Karpas-422 (cell line): ENCODE measurements around the gene ACOT8. TPM values are rescaled to one million over a fixed set of nuclear protein-coding genes. Genes with fewer than 3 reads are reported as not detected.

Experiments
- DNase-seq: peaks from one replicate; pipeline ENCODE4 v3.0.0-alpha.2; 2015
- H2AFZ ChIP-seq: fragments of 200-600 bp; sonication (generic); 2 replicates; pipeline ENCODE4 v1.6.1; 2014; ENCODE audit warnings: antibody characterized with exemption, low read length, mixed read lengths
- H3K27ac ChIP-seq: fragments of 200-600 bp; sonication (generic); 2 replicates; pipeline ENCODE4 v1.5.1; 2014; ENCODE audit warnings: mild to moderate bottlenecking, low read length, moderate library complexity
- H3K27me3 ChIP-seq: fragments of 200-600 bp; sonication (generic); 2 replicates; pipeline ENCODE4 v1.6.1; 2014; ENCODE audit warnings: low read length, mixed read lengths
- H3K36me3 ChIP-seq: fragments of 200-600 bp; sonication (generic); 2 replicates; pipeline ENCODE4 v1.6.1; 2014; ENCODE audit warnings: low read length, mixed read lengths; ENCODE audit not compliant: insufficient read depth
- H3K4me1 ChIP-seq: fragments of 200-600 bp; sonication (generic); 2 replicates; pipeline ENCODE4 v1.6.1; 2014; ENCODE audit warnings: mild to moderate bottlenecking, low read length, mixed read lengths
- H3K4me2 ChIP-seq: fragments of 200-600 bp; sonication (generic); 2 replicates; pipeline ENCODE4 v1.6.1; 2014; ENCODE audit warnings: low read length, low read depth, mild to moderate bottlenecking; ENCODE audit not compliant: poor library complexity, severe bottlenecking
- H3K4me3 ChIP-seq: fragments of 200-600 bp; sonication (generic); 2 replicates; pipeline ENCODE4 v1.5.1; 2014; ENCODE audit warnings: mild to moderate bottlenecking, antibody characterized with exemption, low read length, mixed read lengths
- H3K79me2 ChIP-seq: fragments of 200-600 bp; sonication (generic); 2 replicates; pipeline ENCODE4 v1.6.1; 2014; ENCODE audit warnings: mild to moderate bottlenecking, low read length, mixed read lengths
- H3K9ac ChIP-seq: fragments of 200-600 bp; sonication (generic); 2 replicates; pipeline ENCODE4 v1.6.0; 2014; ENCODE audit warnings: low read length
- H3K9me2 ChIP-seq: fragments of 200-600 bp; sonication (generic), shearing (Covaris generic); replicated peaks from 2 replicates; pipeline ENCODE4 v1.6.0; 2014; ENCODE audit warnings: mild to moderate bottlenecking, low read length, moderate library complexity; ENCODE audit not compliant: insufficient read depth
- H3K9me3 ChIP-seq: fragments of 300-700, 200-600 bp; sonication (generic); 2 replicates; pipeline ENCODE4 v1.6.1; 2014; ENCODE audit warnings: low read length, mixed read lengths
- H4K20me1 ChIP-seq: fragments of 200-600 bp; sonication (generic); 2 replicates; pipeline ENCODE4 v1.6.1; 2014; ENCODE audit warnings: mild to moderate bottlenecking, antibody characterized with exemption, low read length, low read depth; ENCODE audit not compliant: insufficient read depth
- total RNA-seq: library from RNA; depleted of rRNA; stranded (reverse); fragments of >200 nt; shearing (Covaris generic); gene quantifications from 2 replicates; pipeline ENCODE4 v1.2.3, GENCODE V29; 2014; ENCODE audit warnings: low replicate concordance

Gene ACOT8
- total RNA-seq, 1 experiment from 2014 or later = 93.7 TPM

DNA sequence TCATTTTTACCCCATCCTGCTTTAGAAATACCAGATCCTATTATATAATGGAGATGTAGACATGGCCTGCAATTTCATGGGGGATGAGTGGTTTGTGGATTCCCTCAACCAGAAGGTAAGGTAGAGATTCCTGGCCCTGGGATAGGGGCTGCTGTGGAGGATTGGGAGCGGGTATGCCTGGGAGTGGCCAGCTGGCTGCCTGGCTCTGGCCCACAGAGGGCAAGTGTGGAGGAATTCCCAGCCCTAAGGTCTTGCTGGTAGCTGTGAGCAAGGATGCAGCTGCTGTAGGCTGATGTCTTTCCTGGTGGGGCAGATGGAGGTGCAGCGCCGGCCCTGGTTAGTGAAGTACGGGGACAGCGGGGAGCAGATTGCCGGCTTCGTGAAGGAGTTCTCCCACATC, 40.5 kb upstream of the ACOT8 start:
- H3K27me3 ChIP-seq = no peaks in the 10 kb centered on the region
- H3K4me1 ChIP-seq = peaks cover 28% of the 10 kb centered on the region
- no peaks in the 10 kb centered on the region for H4K20me1 ChIP-seq
- H3K9me2 ChIP-seq = no peaks in the 10 kb centered on the region
- H3K4me2 ChIP-seq = no peak overlapping the region
- no peak overlapping the region for H3K9ac ChIP-seq
- no peak overlapping the region for H2AFZ ChIP-seq
- no peaks in the 10 kb centered on the region for H3K79me2 ChIP-seq
- H3K9me3 ChIP-seq = no peaks in the 10 kb centered on the region
- no peak for DNase-seq
- peaks cover 11% of the 10 kb centered on the region; the same call in 1 of the 2 replicates for H3K36me3 ChIP-seq
- no peak overlapping the region for H3K27ac ChIP-seq
- no peak overlapping the region for H3K4me3 ChIP-seq

DNA sequence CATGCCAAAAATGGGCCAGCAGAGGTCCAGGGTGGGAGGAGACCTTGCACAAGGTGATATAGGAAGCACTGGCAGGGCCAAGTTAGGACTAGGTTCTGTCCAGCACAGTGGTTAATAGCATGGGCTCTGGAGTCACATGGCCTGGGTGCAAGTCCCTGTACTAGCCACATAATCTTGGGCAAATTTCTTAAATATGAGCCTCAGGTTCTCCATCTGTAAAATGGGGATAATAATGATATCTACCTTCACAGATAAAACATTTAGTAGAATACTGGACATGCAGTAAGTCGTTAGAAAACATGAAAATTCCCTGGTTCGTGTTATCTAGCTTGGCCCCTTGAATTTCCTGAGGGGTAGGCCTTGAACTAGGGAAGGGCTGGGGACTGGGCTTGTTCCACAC, 40.1 kb upstream of the ACOT8 start:
- Histone ChIP-seq H2AFZ (no peak overlapping the region), H3K9ac (no peak overlapping the region), H3K4me3 (no peak overlapping the region), H3K4me2 (no peak overlapping the region), H3K27ac (no peak overlapping the region), H3K9me3 (no peaks in the 10 kb centered on the region), H3K36me3 (peaks cover 11% of the 10 kb centered on the region; the same call in 1 of the 2 replicates), H3K79me2 (no peaks in the 10 kb centered on the region), H3K27me3 (no peaks in the 10 kb centered on the region), H3K9me2 (no peaks in the 10 kb centered on the region), H4K20me1 (no peaks in the 10 kb centered on the region), H3K4me1 (peaks cover 28% of the 10 kb centered on the region)
- no peak for DNase-seq

DNA sequence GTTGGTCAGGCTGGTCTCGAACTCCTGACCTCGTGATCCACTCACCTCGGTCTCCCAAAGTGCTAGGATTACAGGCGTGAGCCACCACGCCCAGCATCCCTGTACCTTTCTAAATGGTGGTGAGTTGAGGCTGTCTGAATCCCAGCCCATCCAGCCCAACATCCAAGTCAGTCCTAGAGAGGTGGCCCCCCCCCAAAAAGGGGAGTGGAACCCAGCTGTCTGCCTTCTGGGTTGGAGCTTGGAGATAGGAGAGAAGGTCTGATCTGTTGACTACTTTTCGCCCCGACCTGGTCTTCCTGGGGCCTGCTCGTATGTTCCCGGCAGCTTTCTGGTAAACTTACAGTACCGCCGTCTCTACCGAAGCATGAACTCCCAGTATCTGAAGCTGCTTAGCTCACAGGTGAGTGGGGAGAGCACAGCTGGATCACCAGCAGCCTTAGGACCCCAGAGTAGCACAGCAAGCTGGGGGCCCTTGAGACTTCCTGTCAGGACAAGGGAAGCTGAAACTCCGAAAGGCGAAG, 39.5 kb upstream of the ACOT8 start:
- H3K9ac ChIP-seq = no peak overlapping the region
- no peak overlapping the region for H3K27ac ChIP-seq
- H3K36me3 ChIP-seq = peaks cover 11% of the 10 kb centered on the region; the same call in 1 of the 2 replicates
- no peaks in the 10 kb centered on the region for H3K9me3 ChIP-seq
- H3K4me1 ChIP-seq = peaks cover 28% of the 10 kb centered on the region
- no peak overlapping the region for H2AFZ ChIP-seq
- DNase-seq = no peak
- H3K27me3 ChIP-seq = no peaks in the 10 kb centered on the region
- H3K9me2 ChIP-seq = no peaks in the 10 kb centered on the region
- H3K79me2 ChIP-seq = peaks cover 5% of the 10 kb centered on the region
- H3K4me3 ChIP-seq = no peak overlapping the region
- H4K20me1 ChIP-seq = no peaks in the 10 kb centered on the region
- no peak overlapping the region for H3K4me2 ChIP-seq

DNA sequence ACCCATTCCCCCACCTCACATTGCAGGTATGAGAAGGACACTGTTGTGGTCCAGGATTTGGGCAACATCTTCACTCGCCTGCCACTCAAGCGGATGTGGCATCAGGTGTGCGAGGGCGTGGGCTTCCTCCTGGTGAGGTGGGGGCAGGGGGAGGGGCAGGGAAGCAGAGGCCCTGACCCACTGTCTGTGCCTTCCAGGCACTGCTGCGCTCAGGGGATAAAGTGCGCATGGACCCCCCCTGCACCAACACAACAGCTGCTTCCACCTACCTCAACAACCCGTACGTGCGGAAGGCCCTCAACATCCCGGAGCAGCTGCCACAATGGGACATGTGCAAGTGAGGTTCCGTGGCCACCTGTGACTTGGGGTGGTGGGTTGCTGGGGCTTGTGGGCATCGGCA, 37.6 kb upstream of the ACOT8 start:
- Histone ChIP-seq H3K9me2 (no peaks in the 10 kb centered on the region), H4K20me1 (no peaks in the 10 kb centered on the region), H3K9ac (no peak overlapping the region), H2AFZ (no peak overlapping the region), H3K4me3 (no peak overlapping the region), H3K9me3 (no peaks in the 10 kb centered on the region), H3K4me1 (peaks cover 27% of the 10 kb centered on the region), H3K36me3 (peaks cover 11% of the 10 kb centered on the region; the same call in 1 of the 2 replicates), H3K79me2 (peaks cover 17% of the 10 kb centered on the region), H3K27ac (no peak overlapping the region), H3K4me2 (no peak overlapping the region), H3K27me3 (no peaks in the 10 kb centered on the region)
- no peak for DNase-seq

DNA sequence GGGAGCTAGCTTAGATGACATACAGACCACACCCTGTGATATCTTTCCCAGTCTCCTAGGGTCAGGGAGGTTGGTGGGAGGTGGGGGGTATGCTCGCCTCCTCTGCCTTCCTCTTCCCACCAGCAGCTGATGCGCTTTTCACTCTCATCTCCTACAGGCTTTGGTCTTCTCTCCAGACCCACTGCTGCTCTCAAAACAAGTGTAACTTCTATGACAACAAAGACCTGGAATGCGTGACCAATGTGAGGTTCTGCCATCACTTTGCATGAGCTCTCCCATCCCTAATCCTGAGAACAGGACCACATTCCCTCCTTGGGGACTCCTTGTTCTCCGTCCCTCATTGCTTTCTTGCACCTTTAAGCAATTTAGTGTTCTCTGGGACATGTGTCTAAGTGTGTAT, 36.6 kb upstream of the ACOT8 start:
- Histone ChIP-seq H3K9me2 (no peaks in the 10 kb centered on the region), H3K9me3 (no peaks in the 10 kb centered on the region), H4K20me1 (no peaks in the 10 kb centered on the region), H3K9ac (no peak overlapping the region), H3K4me2 (no peak overlapping the region), H3K4me3 (no peak overlapping the region), H3K27me3 (no peaks in the 10 kb centered on the region), H3K36me3 (peaks cover 11% of the 10 kb centered on the region; the same call in 1 of the 2 replicates), H3K79me2 (peaks cover 17% of the 10 kb centered on the region), H2AFZ (no peak overlapping the region), H3K27ac (no peak overlapping the region), H3K4me1 (peaks cover 30% of the 10 kb centered on the region)
- no peak for DNase-seq

DNA sequence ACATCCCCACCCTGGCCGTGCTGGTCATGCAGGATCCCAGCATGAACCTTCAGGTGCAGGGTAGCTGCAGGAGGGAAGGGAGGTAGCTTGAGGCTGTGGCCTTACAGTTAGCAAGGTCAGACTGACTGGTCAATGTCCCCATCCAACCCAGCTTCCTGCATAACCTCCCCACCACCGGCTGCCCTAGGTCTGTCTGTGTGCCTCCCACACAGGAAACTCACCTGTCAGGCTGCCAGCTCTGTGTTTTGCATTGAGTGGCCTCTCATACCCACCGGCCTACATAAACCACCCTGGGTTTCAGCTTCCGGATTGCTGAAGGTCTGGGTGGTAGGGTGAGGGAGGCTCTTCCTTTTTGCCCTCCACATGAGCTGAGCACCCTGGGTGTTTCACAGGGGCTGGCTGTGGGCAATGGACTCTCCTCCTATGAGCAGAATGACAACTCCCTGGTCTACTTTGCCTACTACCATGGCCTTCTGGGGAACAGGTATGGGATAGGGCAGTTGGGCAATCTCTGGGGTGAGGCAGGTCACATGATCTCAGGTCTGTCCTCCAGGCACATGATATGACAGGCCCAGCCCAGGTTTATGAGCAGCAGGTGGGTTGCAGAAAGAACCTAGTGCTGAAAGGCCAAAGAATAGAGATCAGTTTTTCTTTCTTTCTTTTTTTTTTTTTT, 35.8 kb upstream of the ACOT8 start:
- no peaks in the 10 kb centered on the region for H3K9me2 ChIP-seq
- peaks cover 17% of the 10 kb centered on the region for H3K79me2 ChIP-seq
- no peaks in the 10 kb centered on the region for H3K27me3 ChIP-seq
- H3K4me1 ChIP-seq = peaks cover 34% of the 10 kb centered on the region
- H3K4me3 ChIP-seq = no peak overlapping the region
- H3K36me3 ChIP-seq = peaks cover 11% of the 10 kb centered on the region; the same call in 1 of the 2 replicates
- H3K4me2 ChIP-seq = peak overlapping the region; percentile 2
- no peaks in the 10 kb centered on the region for H3K9me3 ChIP-seq
- no peak for DNase-seq
- H3K27ac ChIP-seq = no peak overlapping the region
- no peaks in the 10 kb centered on the region for H4K20me1 ChIP-seq
- H2AFZ ChIP-seq = no peak overlapping the region
- H3K9ac ChIP-seq = no peak overlapping the region

DNA sequence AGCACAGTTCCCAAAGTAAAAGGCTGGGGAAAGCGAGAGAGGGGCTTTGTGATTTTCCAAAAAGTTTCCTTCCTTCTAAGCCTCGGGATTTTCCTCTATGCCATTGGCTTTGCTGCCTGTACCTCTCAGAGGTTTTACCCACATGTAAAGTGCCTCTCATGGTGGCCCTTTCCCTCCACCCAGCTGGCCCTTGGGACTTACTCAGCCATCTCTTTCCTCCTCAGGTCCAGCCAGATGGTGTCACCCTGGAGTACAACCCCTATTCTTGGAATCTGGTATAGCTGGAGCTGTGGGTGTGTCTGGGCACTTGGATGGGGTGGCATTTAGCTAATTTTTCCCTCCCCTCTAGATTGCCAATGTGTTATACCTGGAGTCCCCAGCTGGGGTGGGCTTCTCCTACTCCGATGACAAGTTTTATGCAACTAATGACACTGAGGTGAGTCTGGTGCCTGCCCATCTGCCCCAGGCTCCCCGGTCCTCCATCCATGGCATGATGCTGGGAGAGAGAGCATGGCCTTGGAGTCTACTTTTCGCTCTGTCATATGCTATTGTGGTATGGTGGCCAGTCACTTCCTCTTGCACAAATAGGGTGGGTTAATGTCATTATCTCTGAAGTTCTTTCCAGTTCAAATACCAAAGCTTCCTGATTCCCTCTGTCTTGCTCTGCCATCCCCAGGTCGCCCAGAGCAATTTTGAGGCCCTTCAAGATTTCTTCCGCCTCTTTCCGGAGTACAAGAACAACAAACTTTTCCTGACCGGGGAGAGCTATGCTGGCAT, 35.0 kb upstream of the ACOT8 start:
- peak overlapping the region; percentile 91 for H3K4me3 ChIP-seq
- H3K4me2 ChIP-seq = peak overlapping the region; percentile 99
- peak overlapping the region; percentile 83 for H3K9ac ChIP-seq
- peaks cover 7% of the 10 kb centered on the region; the same call in 1 of the 2 replicates for H3K36me3 ChIP-seq
- no peaks in the 10 kb centered on the region for H3K27me3 ChIP-seq
- peaks cover 17% of the 10 kb centered on the region for H3K79me2 ChIP-seq
- H3K9me3 ChIP-seq = no peaks in the 10 kb centered on the region
- no peak overlapping the region for H2AFZ ChIP-seq
- no peak overlapping the region for H3K27ac ChIP-seq
- DNase-seq = no peak
- no peaks in the 10 kb centered on the region for H3K9me2 ChIP-seq
- no peaks in the 10 kb centered on the region for H4K20me1 ChIP-seq
- peaks cover 34% of the 10 kb centered on the region for H3K4me1 ChIP-seq
